HepG2 (cell line): ENCODE results near the gene TPM2. TPM values are rescaled to one million over a fixed set of nuclear protein-coding genes. Genes with fewer than 3 reads are reported as not detected.

Source experiments
- ATAC-seq: fragments of 200-7000 bp; cut with Tn5 transposase; 3 replicates; pipeline ENCODE4 v1.9.1; 2020; ENCODE audit warnings: mild to moderate bottlenecking, moderate library complexity
- BruUV-seq: library from RNA; stranded (reverse); fragments of 400-500 nt; replicated peaks from 2 replicates; lab custom pipeline; 2021; lab: Mats Ljungman, UMichigan
- CTCF ChIA-PET: fragments of 300-600 bp; formaldehyde crosslinking; extraction: SDS; loops from one replicate; lab custom pipeline; 2021; ENCODE audit warnings: low total read pairs, inconsistent platforms, low intra/inter-chr PET ratio; lab: Yijun Ruan, JAX
- POLR2A ChIA-PET: fragments of 350-600 bp; sonication (Branson Sonifier 250); formaldehyde crosslinking; loops from one replicate; lab custom pipeline; 2020; ENCODE audit warnings: antibody characterized with exemption, inconsistent platforms; lab: Yijun Ruan, JAX
- DNase-seq: peaks from one replicate; pipeline ENCODE4 v3.0.0-alpha.2; 2015; ENCODE audit warnings: low spot score
- FAIRE-seq: peaks from 3 replicates; lab custom pipeline; 2011; peaks lifted over from hg19 to GRCh38; lab: Jason Lieb, UNC
- H2AFZ ChIP-seq: one replicate; pipeline ENCODE4 v1.6.1; 2011; ENCODE audit warnings: low read length, inconsistent platforms
- H3K27ac ChIP-seq: fragments of 300-600 bp; 3 replicates; pipeline ENCODE4 v1.8.0; 2011; ENCODE audit warnings: mixed run types, mild to moderate bottlenecking, mixed read lengths, low read length, inconsistent platforms; ENCODE audit not compliant: insufficient read depth; ENCODE audit errors: extremely low read length
- H3K27me3 ChIP-seq, 2 experiments: fragments of 200-600 bp in 1 of 2; 2 replicates in 1 of 2; 3 replicates in 1 of 2; pipeline versions ENCODE4 v1.6.0 to v1.8.0; 2011; ENCODE audit warnings: low read length in 2 of 2, mild to moderate bottlenecking in 2 of 2, moderate library complexity in 2 of 2, inconsistent platforms in 1 of 2; ENCODE audit not compliant: insufficient read depth in 2 of 2, control insufficient read depth in 1 of 2
- H3K36me3 ChIP-seq, 2 experiments: fragments of 200-600 bp in 1 of 2; replicated peaks in 1 of 2; 2 replicates in 1 of 2; 3 replicates in 1 of 2; pipeline versions ENCODE4 v1.5.1 to v1.8.0; 2011; ENCODE audit warnings: low read length in 2 of 2, inconsistent platforms in 1 of 2; ENCODE audit not compliant: insufficient read depth in 2 of 2, control insufficient read depth in 1 of 2
- H3K4me1 ChIP-seq: 2 replicates; pipeline ENCODE4 v1.5.1; 2012; ENCODE audit warnings: low read length, inconsistent platforms; ENCODE audit not compliant: insufficient read depth
- H3K4me2 ChIP-seq: 2 replicates; pipeline ENCODE4 v1.6.0; 2011; ENCODE audit warnings: low read depth, low read length, inconsistent platforms
- H3K4me3 ChIP-seq, 3 experiments: fragments of 200-600 bp in 1 of 3; sonication (generic), shearing (Covaris generic) in 1 of 3; replicated peaks in 1 of 3; 2 replicates each; pipeline ENCODE4 v1.5.1; 2011 to 2016; ENCODE audit warnings: low read length in 3 of 3, inconsistent platforms in 2 of 3, low read depth in 2 of 3, mild to moderate bottlenecking in 2 of 3, control low read depth in 1 of 3, mixed read lengths in 1 of 3; ENCODE audit not compliant: insufficient read depth in 1 of 3
- H3K79me2 ChIP-seq: one replicate; pipeline ENCODE4 v1.6.1; 2011; ENCODE audit warnings: low read length, inconsistent platforms; ENCODE audit not compliant: insufficient read depth
- H3K9ac ChIP-seq: 2 replicates; pipeline ENCODE4 v1.6.0; 2011; ENCODE audit warnings: mild to moderate bottlenecking, low read depth, low read length, inconsistent platforms; ENCODE audit not compliant: insufficient read depth
- H3K9me3 ChIP-seq: 2 replicates; pipeline ENCODE4 v1.5.1; 2012; ENCODE audit warnings: mild to moderate bottlenecking, low read length
- H4K20me1 ChIP-seq: 2 replicates; pipeline ENCODE4 v1.6.0; 2011; ENCODE audit warnings: inconsistent platforms, mild to moderate bottlenecking, low read length, moderate library complexity; ENCODE audit not compliant: insufficient read depth
- MNT ChIP-seq: fragments of 450-650 bp; IDR thresholded peaks from 2 replicates; pipeline ENCODE4 v1.6.1; 2016
- PBX2 ChIP-seq: IDR thresholded peaks from 2 replicates; pipeline ENCODE4 v1.6.1; 2016; ENCODE audit warnings: control low read depth
- STAT6 ChIP-seq: sonication (generic); formaldehyde crosslinking; IDR thresholded peaks from 2 replicates; pipeline ENCODE4 v1.4.0; 2020; ENCODE audit warnings: missing genetic modification reagents, mild to moderate bottlenecking, borderline replicate concordance
- WGBS: methylation state at CpG from one replicate; pipeline ENCODE4 v1.1.6; 2017; ENCODE audit warnings: low lambda C conversion rate; 5-methylcytosine and 5-hydroxymethylcytosine counted together
- in situ Hi-C: cut with HindIII; loops from 2 replicates; pipeline ENCODE4 v1.10.0; 2017; ENCODE audit warnings: low pct_unique_long_range_greater_than_20kb; ENCODE audit not compliant: extremely low pct_ligation_motif_present
- intact Hi-C: fragments of 100-400 bp; cut with micrococcal nuclease; formaldehyde crosslinking; loops from one replicate; pipeline ENCODE4 v1.10.0; 2022; ENCODE audit not compliant: unreplicated experiment
- polyA plus RNA-seq, 8 experiments: library from polyadenylated mRNA; depleted of rRNA in 3 of 8; stranded (reverse) in 7 of 8; unstranded in 1 of 8; fragments of >200 nt; fragmentation: Illumina TruSeq in 4 of 8; extraction: Trizol in 4 of 8; gene quantifications; 2 replicates each; pipeline versions ENCODE4 v1.2.1 to v1.2.3, GENCODE V29; 2011 to 2016; ENCODE audit warnings: low read depth in 4 of 8, missing spikeins in 1 of 8, mixed read lengths in 1 of 8; ENCODE audit not compliant: insufficient read depth in 1 of 8
- total RNA-seq, 5 experiments: library from RNA; depleted of rRNA; stranded (reverse); fragments of >200 nt; fragmentation: Illumina TruSeq; extraction: Trizol; gene quantifications; 2 replicates each; pipeline ENCODE4 v1.2.3, GENCODE V29; 2016; ENCODE audit warnings: low read depth in 1 of 5

The TPM2 gene
- total and polyA plus RNA-seq, 2 of the 13 experiments (the other 11 are each of a cell fraction or from before 2014, with no cell fraction given) = 3.1 to 10.7 TPM

- no peak overlapping the region for H2AFZ ChIP-seq
- POLR2A ChIA-PET = no interaction called here
- no peaks in the 10 kb centered on the region for H3K9me3 ChIP-seq
- H3K27ac ChIP-seq = no peak overlapping the region
- intact Hi-C loops (no loop called here), in situ Hi-C loops (no loop called here)
- no peak overlapping the region for H3K4me2 ChIP-seq
- no peak overlapping the region for H3K9ac ChIP-seq
- H3K36me3 ChIP-seq = no peaks in the 10 kb centered on the region
- no peaks in the 10 kb centered on the region for H4K20me1 ChIP-seq
- no peak overlapping the region for H3K4me3 ChIP-seq
- no TSS peak for BruUV-seq
- no peak for FAIRE-seq
- no peaks in the 10 kb centered on the region for H3K79me2 ChIP-seq
- 81% methylated on average over 6 of the region's 6 CpGs for WGBS
- peaks cover 22% of the 10 kb centered on the region for H3K4me1 ChIP-seq
- no peaks in the 10 kb centered on the region for H3K27me3 ChIP-seq
- CTCF ChIA-PET = no interaction called here
- ATAC-seq = no peak
- TF ChIP-seq MNT = no peak
- DNase-seq = no peak
These were observed 7.7 kb downstream of the TPM2 start for GRCh38 chr9:35682051-35682450.

GRCh38 chr9:35681341-35682002 is 8.3 kb downstream of the TPM2 start:
- Histone ChIP-seq H3K79me2 (no peaks in the 10 kb centered on the region), H3K9me3 (no peaks in the 10 kb centered on the region), H3K9ac (no peak overlapping the region), H3K27ac (no peak overlapping the region), H4K20me1 (no peaks in the 10 kb centered on the region), H3K36me3 (no peaks in the 10 kb centered on the region), H2AFZ (no peak overlapping the region), H3K4me1 (peaks cover 16% of the 10 kb centered on the region), H3K4me2 (no peak overlapping the region), H3K4me3 (no peak overlapping the region), H3K27me3 (no peaks in the 10 kb centered on the region)
- WGBS = 60% methylated on average over 3 of the region's 3 CpGs
- intact Hi-C loops = no loop called here
- ChIA-PET POLR2A (interaction anchor here (1.1 to 1.4 kb wide), 2 partner anchors 9 to 12 kb away, joined by 3 read pairs; no protein-coding TSS in a partner anchor), CTCF (no interaction called here)
- no peak for FAIRE-seq
- ATAC-seq = no peak
- no TSS peak for BruUV-seq
- in situ Hi-C loops = no loop called here
- no peak for DNase-seq
- TF ChIP-seq STAT6 (CRISPR knock-in tag) (no peak), PBX2 (CRISPR knock-in tag) (no peak)
